IMR-90 (cell line): ENCODE measurements around the gene EIF4B. TPM values are rescaled to one million over a fixed set of nuclear protein-coding genes. Genes with fewer than 3 reads are reported as not detected.

Experiments
- ATAC-seq: fragments of 200-7000 bp; cut with Tn5 transposase; 2 replicates; pipeline ENCODE4 v1.9.1; 2020; ENCODE audit warnings: low read depth, mild to moderate bottlenecking, moderate library complexity
- BruUV-seq: library from RNA; stranded (reverse); fragments of 400-500 nt; replicated peaks from 2 replicates; lab custom pipeline; 2021; lab: Mats Ljungman, UMichigan
- CTCF ChIA-PET: fragments of 300-600 bp; formaldehyde crosslinking; extraction: SDS; loops from one replicate; lab custom pipeline; 2021; ENCODE audit warnings: antibody characterized with exemption; lab: Yijun Ruan, JAX
- POLR2A ChIA-PET: fragments of 300-600 bp; sonication (Branson Sonifier 250); formaldehyde crosslinking; loops from one replicate; lab custom pipeline; 2022; ENCODE audit warnings: antibody characterized with exemption; ENCODE audit not compliant: unreplicated experiment; lab: Charles Lee
- DNase-seq: peaks from one replicate; pipeline ENCODE4 v3.0.0; 2013
- H2AFZ ChIP-seq: replicated peaks from 2 replicates; pipeline ENCODE3; 2013; ENCODE audit warnings: low read length, mild to moderate bottlenecking; ENCODE audit not compliant: poor library complexity
- H2AK5ac ChIP-seq: 2 replicates; pipeline ENCODE4 v1.6.1; 2013; ENCODE audit warnings: low read depth, low read length, inconsistent platforms
- H2AK9ac ChIP-seq: replicated peaks from 2 replicates; pipeline ENCODE3; 2013; ENCODE audit warnings: mild to moderate bottlenecking, low read depth, low read length, moderate library complexity; ENCODE audit not compliant: poor library complexity
- H2BK120ac ChIP-seq: 2 replicates; pipeline ENCODE4 v1.6.1; 2013; ENCODE audit warnings: low read depth, low read length, inconsistent platforms
- H2BK15ac ChIP-seq: 3 replicates; pipeline ENCODE4 v1.6.1; 2013; ENCODE audit warnings: low read depth, low read length, inconsistent platforms
- H2BK20ac ChIP-seq: 2 replicates; pipeline ENCODE4 v1.6.1; 2013; ENCODE audit warnings: low read depth, mild to moderate bottlenecking, inconsistent platforms, low read length, moderate library complexity
- H2BK5ac ChIP-seq: 2 replicates; pipeline ENCODE4 v1.6.1; 2013; ENCODE audit warnings: mild to moderate bottlenecking, low read depth, low read length, inconsistent platforms; ENCODE audit not compliant: poor library complexity, severe bottlenecking
- H3K14ac ChIP-seq: replicated peaks from 2 replicates; pipeline ENCODE4 v1.6.1; 2013; ENCODE audit warnings: low read depth, low read length, inconsistent platforms
- H3K18ac ChIP-seq: 2 replicates; pipeline ENCODE4 v1.6.1; 2013; ENCODE audit warnings: low read depth, low read length, control low read depth
- H3K23ac ChIP-seq: 2 replicates; pipeline ENCODE4 v1.6.1; 2013; ENCODE audit warnings: low read depth, low read length, inconsistent platforms
- H3K27ac ChIP-seq: 2 replicates; pipeline ENCODE4 v1.5.1; 2013; ENCODE audit warnings: mild to moderate bottlenecking, control low read depth, low read length; ENCODE audit not compliant: insufficient read depth
- H3K27me3 ChIP-seq: 2 replicates; pipeline ENCODE4 v1.6.1; 2013; ENCODE audit warnings: low read length; ENCODE audit not compliant: control insufficient read depth, insufficient read depth
- H3K36me3 ChIP-seq: 2 replicates; pipeline ENCODE4 v1.6.1; 2013; ENCODE audit warnings: low read length, mixed read lengths; ENCODE audit not compliant: control insufficient read depth, insufficient read depth
- H3K4ac ChIP-seq: 2 replicates; pipeline ENCODE4 v1.6.1; 2013; ENCODE audit warnings: low read depth, low read length, inconsistent platforms
- H3K4me1 ChIP-seq: 2 replicates; pipeline ENCODE4 v1.6.1; 2013; ENCODE audit warnings: low read length, mixed read lengths; ENCODE audit not compliant: control insufficient read depth, insufficient read depth
- H3K4me2 ChIP-seq: 2 replicates; pipeline ENCODE4 v1.6.1; 2013; ENCODE audit warnings: low read depth, mild to moderate bottlenecking, control low read depth, low read length, moderate library complexity
- H3K4me3 ChIP-seq: 2 replicates; pipeline ENCODE4 v1.5.1; 2013; ENCODE audit warnings: low read depth, mild to moderate bottlenecking, control low read depth, low read length, moderate library complexity; ENCODE audit not compliant: insufficient read depth
- H3K56ac ChIP-seq: 2 replicates; pipeline ENCODE4 v1.6.1; 2013; ENCODE audit warnings: low read length, inconsistent platforms; ENCODE audit not compliant: insufficient read depth; ENCODE audit errors: extremely low read depth
- H3K79me1 ChIP-seq, 2 experiments: 2 replicates each; pipeline ENCODE4 v1.6.1; 2013; ENCODE audit warnings: low read length in 2 of 2, inconsistent platforms in 1 of 2, low read depth in 1 of 2
- H3K9ac ChIP-seq: 2 replicates; pipeline ENCODE4 v1.6.1; 2013; ENCODE audit warnings: low read depth, low read length, control low read depth
- H3K9me1 ChIP-seq: 2 replicates; pipeline ENCODE4 v1.6.1; 2013; ENCODE audit warnings: low read length, inconsistent platforms; ENCODE audit not compliant: insufficient read depth
- H3K9me3 ChIP-seq: 2 replicates; pipeline ENCODE4 v1.6.1; 2013; ENCODE audit warnings: low read length; ENCODE audit not compliant: control insufficient read depth, insufficient read depth
- H4K20me1 ChIP-seq: 2 replicates; pipeline ENCODE4 v1.6.1; 2013; ENCODE audit warnings: low read length, inconsistent platforms; ENCODE audit not compliant: insufficient read depth
- H4K5ac ChIP-seq: 2 replicates; pipeline ENCODE4 v1.6.1; 2013; ENCODE audit warnings: mild to moderate bottlenecking, low read depth, low read length, control low read depth
- H4K8ac ChIP-seq, 2 experiments: 2 replicates each; pipeline ENCODE4 v1.6.1; 2013; ENCODE audit warnings: low read depth in 2 of 2, low read length in 2 of 2, control low read depth in 1 of 2, inconsistent platforms in 1 of 2
- H4K91ac ChIP-seq: 2 replicates; pipeline ENCODE4 v1.6.1; 2013; ENCODE audit warnings: low read depth, low read length, inconsistent platforms; ENCODE audit not compliant: insufficient read depth
- BHLHE40 ChIP-seq: fragments of 150-350 bp; IDR thresholded peaks from 2 replicates; pipeline ENCODE4 v1.6.1; 2016; ENCODE audit warnings: mild to moderate bottlenecking, low read depth, low read length
- CHD1 ChIP-seq: IDR thresholded peaks from 2 replicates; pipeline ENCODE4 v1.6.1; 2012; ENCODE audit warnings: low read depth, low read length, improper control_type of control experiment
- FOS ChIP-seq: fragments of 150-350 bp; IDR thresholded peaks from 2 replicates; pipeline ENCODE4 v1.6.1; 2016; ENCODE audit warnings: low read depth, low read length
- MAFK ChIP-seq: IDR thresholded peaks from 2 replicates; pipeline ENCODE4 v1.6.1; 2012; ENCODE audit warnings: low read depth, low read length, improper control_type of control experiment
- MAZ ChIP-seq: IDR thresholded peaks from 2 replicates; pipeline ENCODE4 v1.6.1; 2012; ENCODE audit warnings: low read depth, mild to moderate bottlenecking, low read length, improper control_type of control experiment, moderate library complexity, borderline replicate concordance
- POLR2A ChIP-seq: IDR thresholded peaks from 2 replicates; pipeline ENCODE4 v1.6.1; 2012; ENCODE audit warnings: mild to moderate bottlenecking, low read depth, low read length
- RAD21 ChIP-seq: IDR thresholded peaks from 2 replicates; pipeline ENCODE4 v1.6.1; 2012; ENCODE audit warnings: low read length, improper control_type of control experiment
- RCOR1 ChIP-seq: IDR thresholded peaks from 2 replicates; pipeline ENCODE4 v1.6.1; 2012; ENCODE audit warnings: mild to moderate bottlenecking, low read length, improper control_type of control experiment; ENCODE audit not compliant: insufficient replicate concordance
- RFX5 ChIP-seq: IDR thresholded peaks from 2 replicates; pipeline ENCODE4 v1.8.0; 2012; ENCODE audit warnings: low read depth, mild to moderate bottlenecking, low read length, moderate library complexity
- SMC3 ChIP-seq: fragments of 150-350 bp; IDR thresholded peaks from 2 replicates; pipeline ENCODE4 v1.6.1; 2016; ENCODE audit warnings: low read depth, mild to moderate bottlenecking, antibody characterized with exemption, low read length, moderate library complexity
- whole genome bisulfite sequencing, 2 experiments: methylation state at CpG; one replicate each; pipeline versions ENCODE4 v1.1.5 to v1.1.7; 2013; ENCODE audit warnings: missing lambda C conversion rate in 2 of 2; ENCODE audit not compliant: insufficient read length in 1 of 2; ENCODE audit errors: extremely low coverage in 2 of 2; 5-methylcytosine and 5-hydroxymethylcytosine counted together
- dilution Hi-C: fragments of 300-500 bp; cut with HindIII; formaldehyde crosslinking; loops from one replicate; pipeline ENCODE4 v1.14.3; 2018; ENCODE audit warnings: low sequenced_read_pairs; ENCODE audit not compliant: unreplicated experiment
- in situ Hi-C: fragments of 300-500 bp; cut with MboI; formaldehyde crosslinking; loops from 3 replicates; pipeline ENCODE4 v1.14.3; 2019; ENCODE audit warnings: low sequenced_read_pairs, inconsistent platforms, mixed read lengths
- intact Hi-C: fragments of 100-400 bp; cut with micrococcal nuclease; formaldehyde crosslinking; loops from 2 replicates; pipeline ENCODE4 v1.10.0; 2022
- polyA plus RNA-seq, 3 experiments: library from polyadenylated mRNA; depleted of rRNA; stranded (reverse); fragments of >200 nt; gene quantifications; 2 replicates each; pipeline ENCODE4 v1.2.3, GENCODE V29; 2012; ENCODE audit warnings: low replicate concordance in 1 of 3
- total RNA-seq: library from RNA; depleted of rRNA; stranded (reverse); fragments of >200 nt; gene quantifications from 2 replicates; pipeline ENCODE4 v1.2.3, GENCODE V29; 2012
- TF ChIP-seq, protein P1 (sequence below): fragments of 150-350 bp; IDR thresholded peaks from 2 replicates; pipeline ENCODE4 v1.6.1; 2016; ENCODE audit warnings: low read depth, mild to moderate bottlenecking, low read length, moderate library complexity, borderline replicate concordance
- TF ChIP-seq, protein P2 (sequence below): conservative IDR thresholded peaks from 2 replicates; pipeline ENCODE4 v1.5.1; 2012; ENCODE audit warnings: mild to moderate bottlenecking, low read depth, low read length, improper control_type of control experiment
- TF ChIP-seq, protein P3 (sequence below): fragments of 150-350 bp; IDR thresholded peaks from 2 replicates; pipeline ENCODE4 v1.6.1; 2017; ENCODE audit warnings: mild to moderate bottlenecking, antibody characterized with exemption, low read length, low read depth

EIF4B gene
- total and polyA plus RNA-seq, 2 of the 4 experiments (the other 2 are of a cell fraction): 313 to 671 TPM

DNA sequence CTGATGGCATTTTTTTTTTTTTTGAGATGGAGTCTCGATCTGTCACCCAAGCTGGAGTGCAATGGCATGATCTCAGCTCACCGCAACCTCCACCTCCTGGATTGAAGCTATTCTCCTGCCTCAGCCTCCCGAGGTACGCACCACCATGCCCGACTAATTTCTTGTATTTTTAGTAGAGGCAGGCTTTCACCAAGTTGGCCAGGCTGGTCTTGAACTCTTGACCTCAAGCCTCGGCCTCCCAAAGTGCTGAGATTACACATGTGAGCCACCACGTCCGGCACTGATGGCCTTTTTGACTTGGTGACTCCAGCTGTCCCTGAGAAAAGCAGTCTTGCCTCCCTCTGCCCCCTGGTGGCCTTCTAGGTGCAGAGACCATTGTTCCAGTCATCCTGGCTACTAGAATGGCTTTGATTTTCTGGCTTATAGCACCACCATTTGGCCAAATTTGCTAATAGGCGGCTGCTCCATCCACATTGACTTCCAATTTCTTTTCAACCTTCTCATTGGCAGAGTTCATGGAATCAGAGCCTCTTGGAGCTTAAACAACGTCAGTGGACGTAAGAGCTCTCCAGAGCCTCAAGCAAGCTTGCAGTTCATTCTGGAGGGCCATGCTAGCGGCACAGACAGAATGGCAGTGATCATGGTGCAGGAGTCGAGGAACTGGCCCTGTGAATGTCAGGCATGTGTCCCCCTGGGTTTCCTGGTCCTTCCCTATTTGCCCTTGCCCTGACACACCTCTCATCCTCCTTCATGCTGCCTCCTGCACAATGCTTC is 25.4 kb upstream of the EIF4B start:
- H3K9me3 ChIP-seq: no peaks in the 10 kb centered on the region
- no peaks in the 10 kb centered on the region for H3K36me3 ChIP-seq
- H4K5ac ChIP-seq: no peak overlapping the region
- H3K4me2 ChIP-seq: no peak overlapping the region
- ChIA-PET POLR2A (interaction anchor here (1.3 kb wide), 1 partner anchor 96 kb away, joined by 4 read pairs; no protein-coding TSS in a partner anchor), CTCF (interaction anchor here (0.5 to 6.4 kb wide), 19 partner anchors 12 to 956 kb away, joined by 3 to 130 read pairs (median 4); no protein-coding TSS in a partner anchor)
- H3K56ac ChIP-seq: no peak overlapping the region
- H3K27me3 ChIP-seq: peaks cover 5% of the 10 kb centered on the region
- H2AK9ac ChIP-seq: peak overlapping the region; percentile 97
- intact Hi-C loops: loop anchor here (1.0 to 5.0 kb wide), 4 partner anchors 96 to 834 kb away; no protein-coding TSS in a partner anchor
- no peaks in the 10 kb centered on the region for H4K20me1 ChIP-seq
- H3K4me3 ChIP-seq: no peak overlapping the region
- no peak overlapping the region for H4K91ac ChIP-seq
- H3K23ac ChIP-seq: no peak overlapping the region
- H2BK120ac ChIP-seq: no peak overlapping the region
- H3K14ac ChIP-seq: no peak overlapping the region
- H2AFZ ChIP-seq: peak overlapping the region; percentile 89
- no peak overlapping the region for H2AK5ac ChIP-seq
- H3K9ac ChIP-seq: no peak overlapping the region
- no TSS peak for BruUV-seq
- no peak overlapping the region for H3K4ac ChIP-seq
- DNase-seq: peak; percentile 88
- peak; percentile 83 for ATAC-seq
- H3K79me1 ChIP-seq: no peaks in the 10 kb centered on the region
- dilution Hi-C loops: loop anchor here (25.0 kb wide), 1 partner anchor 94 kb away; no protein-coding TSS in a partner anchor
- in situ Hi-C loops: loop anchor here (10.0 kb wide), 2 partner anchors 396 to 606 kb away; no protein-coding TSS in a partner anchor
- H2BK5ac ChIP-seq: no peak overlapping the region
- H3K4me1 ChIP-seq: peaks cover 9% of the 10 kb centered on the region
- H2BK15ac ChIP-seq: no peak overlapping the region
- peaks cover 13% of the 10 kb centered on the region for H3K9me1 ChIP-seq
- peak overlapping the region in 1 of 2 experiments; percentile 6; a peak in 1 of 4 replicates for H4K8ac ChIP-seq
- WGBS, 2 experiments: 14% methylated on average over 7 of the region's 13 CpGs; no CpG with 5 or more reads in 1 of the 2 experiments
- H2BK20ac ChIP-seq: no peak overlapping the region
- no peak overlapping the region for H3K27ac ChIP-seq
- no peak overlapping the region for H3K18ac ChIP-seq
- TF ChIP-seq RFX5 (no peak), MAZ (no peak), CHD1 (peak; percentile 47; the same call in 1 of the 2 replicates), FOS (no peak), SMC3 (peak; percentile 100), RCOR1 (no peak), POLR2A (peak; percentile 53; the same call in 1 of the 2 replicates), MAFK (peak; percentile 8; the same call in 1 of the 2 replicates), BHLHE40 (no peak), RAD21 (peak; percentile 100)
- TF ChIP-seq, protein P1, sequence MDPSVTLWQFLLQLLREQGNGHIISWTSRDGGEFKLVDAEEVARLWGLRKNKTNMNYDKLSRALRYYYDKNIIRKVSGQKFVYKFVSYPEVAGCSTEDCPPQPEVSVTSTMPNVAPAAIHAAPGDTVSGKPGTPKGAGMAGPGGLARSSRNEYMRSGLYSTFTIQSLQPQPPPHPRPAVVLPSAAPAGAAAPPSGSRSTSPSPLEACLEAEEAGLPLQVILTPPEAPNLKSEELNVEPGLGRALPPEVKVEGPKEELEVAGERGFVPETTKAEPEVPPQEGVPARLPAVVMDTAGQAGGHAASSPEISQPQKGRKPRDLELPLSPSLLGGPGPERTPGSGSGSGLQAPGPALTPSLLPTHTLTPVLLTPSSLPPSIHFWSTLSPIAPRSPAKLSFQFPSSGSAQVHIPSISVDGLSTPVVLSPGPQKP: no peak
- TF ChIP-seq, protein P2, sequence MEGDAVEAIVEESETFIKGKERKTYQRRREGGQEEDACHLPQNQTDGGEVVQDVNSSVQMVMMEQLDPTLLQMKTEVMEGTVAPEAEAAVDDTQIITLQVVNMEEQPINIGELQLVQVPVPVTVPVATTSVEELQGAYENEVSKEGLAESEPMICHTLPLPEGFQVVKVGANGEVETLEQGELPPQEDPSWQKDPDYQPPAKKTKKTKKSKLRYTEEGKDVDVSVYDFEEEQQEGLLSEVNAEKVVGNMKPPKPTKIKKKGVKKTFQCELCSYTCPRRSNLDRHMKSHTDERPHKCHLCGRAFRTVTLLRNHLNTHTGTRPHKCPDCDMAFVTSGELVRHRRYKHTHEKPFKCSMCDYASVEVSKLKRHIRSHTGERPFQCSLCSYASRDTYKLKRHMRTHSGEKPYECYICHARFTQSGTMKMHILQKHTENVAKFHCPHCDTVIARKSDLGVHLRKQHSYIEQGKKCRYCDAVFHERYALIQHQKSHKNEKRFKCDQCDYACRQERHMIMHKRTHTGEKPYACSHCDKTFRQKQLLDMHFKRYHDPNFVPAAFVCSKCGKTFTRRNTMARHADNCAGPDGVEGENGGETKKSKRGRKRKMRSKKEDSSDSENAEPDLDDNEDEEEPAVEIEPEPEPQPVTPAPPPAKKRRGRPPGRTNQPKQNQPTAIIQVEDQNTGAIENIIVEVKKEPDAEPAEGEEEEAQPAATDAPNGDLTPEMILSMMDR: peak; percentile 100; the same call in 1 of the 2 replicates
- TF ChIP-seq, protein P3, sequence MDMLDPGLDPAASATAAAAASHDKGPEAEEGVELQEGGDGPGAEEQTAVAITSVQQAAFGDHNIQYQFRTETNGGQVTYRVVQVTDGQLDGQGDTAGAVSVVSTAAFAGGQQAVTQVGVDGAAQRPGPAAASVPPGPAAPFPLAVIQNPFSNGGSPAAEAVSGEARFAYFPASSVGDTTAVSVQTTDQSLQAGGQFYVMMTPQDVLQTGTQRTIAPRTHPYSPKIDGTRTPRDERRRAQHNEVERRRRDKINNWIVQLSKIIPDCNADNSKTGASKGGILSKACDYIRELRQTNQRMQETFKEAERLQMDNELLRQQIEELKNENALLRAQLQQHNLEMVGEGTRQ: no peak
